ENCODE results near the gene EXOC3L1. TPM values are rescaled to one million over a fixed set of nuclear protein-coding genes. Genes with fewer than 3 reads are reported as not detected.
A peak's percentile ranks its signal among the peaks of the same experiment; 100 is the strongest.

EXOC3L1 gene
- polyA plus RNA-seq, 2 of the 4 experiments (the other 2 are of a cell fraction), result 0.06 TPM; not detected in 1

- TF ChIP-seq TP53 (CRISPR knock-in tag; IDR thresholded peaks at IDR 0.05), result peak; percentile 37; the same call in 1 of the 2 replicates
- no peak for TF ChIP-seq FOXS1 (CRISPR knock-in tag; IDR thresholded peaks at IDR 0.05)
- no peak for TF ChIP-seq HOXB13 (CRISPR knock-in tag; IDR thresholded peaks at IDR 0.05; ENCODE audit: low read depth)
- no peak for TF ChIP-seq JUN (IDR thresholded peaks at IDR 0.05)
- no peak for TF ChIP-seq POLR2AphosphoS2 (conservative IDR thresholded peaks at IDR 0.05; ENCODE audit: low read length)
- TF ChIP-seq TFCP2L1 (CRISPR knock-in tag; IDR thresholded peaks at IDR 0.05), result no peak
- no peak for TF ChIP-seq POLR2A (IDR thresholded peaks at IDR 0.05; ENCODE audit: low read length)
- TF ChIP-seq REST (IDR thresholded peaks at IDR 0.05), result no peak
Measured at GRCh38 chr16:67155295-67156142, 34.4 kb downstream of the EXOC3L1 start (continued).

GRCh38 chr16:67154578-67155294 lies 35.2 kb downstream of the EXOC3L1 start:
- Histone ChIP-seq H3K4me2 (peak overlapping the region; percentile 83), H3K4me1 (peaks cover 21% of the 10 kb centered on the region), H3K27ac (peak overlapping the region in 1 of 2 experiments; percentile 44; a peak in 2 of 6 replicates), H3K9me3 (no peaks in the 10 kb centered on the region), H3K4me3 (no peak overlapping the region; the same call in 2 of the 3 replicates)
- CTCF ChIA-PET, result interaction anchor here (0.6 to 16.0 kb wide), 68 partner anchors 14 to 275 kb away, joined by 3 to 314 read pairs (median 6); partner anchors contain the start of genes CBFB, CDH16, CES3 and CES4A
- FAIRE-seq (no peak), ATAC-seq (no peak), DNase-seq (ENCODE audit: low read depth in 1 of 2, low spot score in 1 of 2) (no peak)
- no peak for TF ChIP-seq SREBF2 (IDR thresholded peaks at IDR 0.05)
- no peak for TF ChIP-seq HES2 (IDR thresholded peaks at IDR 0.05)
- TF ChIP-seq BCL3 (IDR thresholded peaks at IDR 0.05), result no peak
- TF ChIP-seq RNF2 (IDR thresholded peaks at IDR 0.05; ENCODE audit: borderline replicate concordance, low read depth), result no peak
- TF ChIP-seq POLR2AphosphoS2 (conservative IDR thresholded peaks at IDR 0.05; ENCODE audit: low read length), result no peak
- TF ChIP-seq NR3C1 (IDR thresholded peaks at IDR 0.05), result no peak
- TF ChIP-seq EHF (CRISPR knock-in tag; IDR thresholded peaks at IDR 0.05), result no peak
- TF ChIP-seq EHMT2 (IDR thresholded peaks at IDR 0.05; ENCODE audit: low read depth), result no peak
- 88% methylated on average over 47 of the region's 61 CpGs for WGBS (ENCODE audit: missing lambda C conversion rate)
- POLR2A ChIA-PET, result interaction anchor here (1.1 to 1.6 kb wide), 2 partner anchors 16 to 137 kb away, joined by 3 to 6 read pairs; partner anchors contain the start of gene NOL3

- H3K4me2 ChIP-seq, result peak overlapping the region; percentile 66
- FAIRE-seq (no peak), DNase-seq (ENCODE audit: low read depth in 1 of 2, low spot score in 1 of 2) (peak; percentile 36 to 52), ATAC-seq (peak; percentile 25 to 30; a peak in 3 of 6 replicates)
- H3K9me3 ChIP-seq, result no peaks in the 10 kb centered on the region
- peak overlapping the region; percentile 84 to 96 for H3K27ac ChIP-seq
- peaks cover 16% of the 10 kb centered on the region for H3K4me1 ChIP-seq
- peak overlapping the region; percentile 76; the same call in 2 of the 3 replicates for H3K4me3 ChIP-seq
- ChIA-PET CTCF (interaction anchor here (0.6 to 16.0 kb wide), 16 partner anchors 12 to 314 kb away, joined by 3 to 314 read pairs (median 4); partner anchors contain the start of genes CES3, CES4A, FBXL8 and HSF4), POLR2A (interaction anchor here (0.7 to 2.2 kb wide), 4 partner anchors 9 to 259 kb away, joined by 3 to 7 read pairs (median 5); partner anchors contain the start of genes FBXL8 and NOL3)
- 76% methylated on average over 8 of the region's 8 CpGs for WGBS (ENCODE audit: missing lambda C conversion rate)
- TF ChIP-seq ZSCAN20 (CRISPR knock-in tag; IDR thresholded peaks at IDR 0.05) (no peak), NPAS2 (CRISPR knock-in tag; IDR thresholded peaks at IDR 0.05; ENCODE audit: borderline replicate concordance) (no peak), HES2 (IDR thresholded peaks at IDR 0.05) (no peak), MAX (IDR thresholded peaks at IDR 0.05) (no peak), ELK1 (IDR thresholded peaks at IDR 0.05; ENCODE audit: low read depth, low read length) (no peak), HEYL (CRISPR knock-in tag; IDR thresholded peaks at IDR 0.05) (no peak), HMGXB4 (CRISPR knock-in tag; IDR thresholded peaks at IDR 0.05; ENCODE audit: borderline replicate concordance) (no peak)
Measured at GRCh38 chr16:67151431-67152097, 38.4 kb downstream of the EXOC3L1 start.

All from A549 (cell line).